SK-N-SH treated with all-trans-retinoic acid at 6 μM for 48 hours (cell line): ENCODE results near the gene ZNF326.

Experiments used
- ATAC-seq: fragments of 200-7000 bp; cut with Tn5 transposase; 3 replicates; pipeline ENCODE4 v1.9.1; 2020; ENCODE audit warnings: mild to moderate bottlenecking, moderate library complexity
- ARNTL ChIP-seq: fragments of 450-650 bp; formaldehyde crosslinking; IDR thresholded peaks from 2 replicates; pipeline ENCODE4 v1.5.0; 2020; ENCODE audit warnings: low read depth, mild to moderate bottlenecking, moderate library complexity, borderline replicate concordance
- BACH2 ChIP-seq: fragments of 250-450 bp; sonication (Bioruptor Pico); IDR thresholded peaks from 2 replicates; pipeline ENCODE4 v1.9.0; 2021; ENCODE audit warnings: mild to moderate bottlenecking, borderline replicate concordance
- CSDC2 ChIP-seq: fragments of 250-450 bp; sonication (Bioruptor Pico); IDR thresholded peaks from 2 replicates; pipeline ENCODE4 v1.5.0; 2020; ENCODE audit warnings: mild to moderate bottlenecking, moderate library complexity
- CSRNP3 ChIP-seq: fragments of 250-450 bp; sonication (Bioruptor Pico); IDR thresholded peaks from 2 replicates; pipeline ENCODE4 v1.5.1; 2021; ENCODE audit warnings: mild to moderate bottlenecking, moderate library complexity
- ESRRG ChIP-seq: fragments of 250-450 bp; sonication (Bioruptor Pico); IDR thresholded peaks from 2 replicates; pipeline ENCODE4 v1.6.1; 2021; ENCODE audit warnings: mild to moderate bottlenecking
- GLIS3 ChIP-seq: fragments of 250-450 bp; sonication (Bioruptor Pico); IDR thresholded peaks from 2 replicates; pipeline ENCODE4 v1.5.0; 2020; ENCODE audit warnings: mild to moderate bottlenecking, moderate library complexity
- ISL1 ChIP-seq: fragments of 250-450 bp; sonication (Bioruptor Pico); IDR thresholded peaks from 2 replicates; pipeline ENCODE4 v2.1.2; 2022; ENCODE audit warnings: mild to moderate bottlenecking, moderate library complexity
- OSR1 ChIP-seq: fragments of 250-450 bp; sonication (Bioruptor Pico); IDR thresholded peaks from 2 replicates; pipeline ENCODE4 v1.8.0; 2022; ENCODE audit warnings: moderate library complexity, mild to moderate bottlenecking, inconsistent platforms
- PATZ1 ChIP-seq: fragments of 250-450 bp; sonication (Bioruptor Pico); IDR thresholded peaks from 2 replicates; pipeline ENCODE4 v1.8.0; 2020; ENCODE audit warnings: mild to moderate bottlenecking, moderate library complexity, borderline replicate concordance
- POU6F1 ChIP-seq: fragments of 250-450 bp; sonication (Bioruptor Pico); IDR thresholded peaks from 2 replicates; pipeline ENCODE4 v1.8.0; 2021; ENCODE audit warnings: low read depth, mild to moderate bottlenecking, moderate library complexity, borderline replicate concordance
- RARB ChIP-seq: fragments of 250-450 bp; sonication (Bioruptor Pico); IDR thresholded peaks from 2 replicates; pipeline ENCODE4 v1.8.0; 2021; ENCODE audit warnings: mild to moderate bottlenecking, moderate library complexity
- SNAI2 ChIP-seq: fragments of 250-450 bp; sonication (Bioruptor Pico); IDR thresholded peaks from 2 replicates; pipeline ENCODE4 v1.5.0; 2020; ENCODE audit warnings: mild to moderate bottlenecking, moderate library complexity
- TCF4 ChIP-seq: fragments of 250-450 bp; sonication (Bioruptor Pico); IDR thresholded peaks from 2 replicates; pipeline ENCODE4 v1.8.0; 2021; ENCODE audit warnings: mild to moderate bottlenecking, moderate library complexity, borderline replicate concordance
- TOX ChIP-seq: fragments of 250-450 bp; sonication (Bioruptor Pico); IDR thresholded peaks from 2 replicates; pipeline ENCODE4 v1.8.0; 2021; ENCODE audit warnings: mild to moderate bottlenecking, moderate library complexity, borderline replicate concordance
- ZC3H10 ChIP-seq: fragments of 250-450 bp; sonication (Bioruptor Pico); IDR thresholded peaks from 2 replicates; pipeline ENCODE4 v1.5.1; 2021; ENCODE audit warnings: mild to moderate bottlenecking, moderate library complexity
- ZFP3 ChIP-seq: fragments of 250-450 bp; sonication (Bioruptor Pico); IDR thresholded peaks from 2 replicates; pipeline ENCODE4 v1.5.0; 2020; ENCODE audit warnings: mild to moderate bottlenecking, moderate library complexity
- ZFP30 ChIP-seq: fragments of 450-650 bp; formaldehyde crosslinking; IDR thresholded peaks from 2 replicates; pipeline ENCODE4 v1.5.0; 2022; ENCODE audit warnings: mild to moderate bottlenecking, moderate library complexity
- ZNF565 ChIP-seq: fragments of 450-650 bp; formaldehyde crosslinking; conservative IDR thresholded peaks from 2 replicates; pipeline ENCODE4 v1.5.0; 2020; ENCODE audit warnings: low read depth, mild to moderate bottlenecking, moderate library complexity
- ZNF8 ChIP-seq: fragments of 450-650 bp; formaldehyde crosslinking; IDR thresholded peaks from 2 replicates; pipeline ENCODE4 v1.5.0; 2020; ENCODE audit warnings: mild to moderate bottlenecking, moderate library complexity
- TF ChIP-seq, protein P1 (sequence below): fragments of 250-450 bp; sonication (Bioruptor Pico); IDR thresholded peaks from 2 replicates; pipeline ENCODE4 v1.5.0; 2020; ENCODE audit warnings: mild to moderate bottlenecking, moderate library complexity
- TF ChIP-seq, protein P2 (sequence below): fragments of 250-450 bp; sonication (Bioruptor Pico); IDR thresholded peaks from 2 replicates; pipeline ENCODE4 v1.5.1; 2020; ENCODE audit warnings: low read depth, mild to moderate bottlenecking, moderate library complexity

Gene ZNF326

DNA sequence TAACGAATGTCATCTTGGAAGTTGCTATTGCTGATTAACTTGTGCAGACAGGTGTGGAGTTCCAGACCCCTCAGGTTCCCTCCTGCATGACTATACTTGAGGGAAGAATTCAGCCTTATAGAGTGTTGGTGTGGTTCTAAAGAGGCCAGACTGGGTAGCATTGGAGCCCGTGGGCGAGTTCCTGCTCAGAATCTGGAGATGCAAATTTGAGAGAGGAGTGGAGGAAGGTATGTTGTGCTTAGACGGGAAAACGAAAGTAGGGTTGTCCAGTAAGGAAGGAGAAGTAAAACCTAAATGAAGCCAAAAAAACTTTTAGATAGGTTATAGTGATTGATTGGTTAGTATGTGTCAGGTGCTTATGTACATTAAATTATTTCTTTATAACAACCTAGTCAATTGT is 79.2 kb downstream of the ZNF326 start:
- no peak for TF ChIP-seq RARB (CRISPR knock-in tag)
- no peak for TF ChIP-seq BACH2 (CRISPR knock-in tag)
- no peak for TF ChIP-seq TCF4 (CRISPR knock-in tag)
- TF ChIP-seq ZC3H10 (CRISPR knock-in tag), result no peak
- no peak for TF ChIP-seq PATZ1 (CRISPR knock-in tag)
- TF ChIP-seq ESRRG (CRISPR knock-in tag), result no peak
- no peak for TF ChIP-seq ZFP3 (CRISPR knock-in tag)
- ATAC-seq, result no peak; the same call in 2 of the 3 replicates

- TF ChIP-seq ZC3H10 (CRISPR knock-in tag) (no peak), TCF4 (CRISPR knock-in tag) (no peak), ZNF565 (no peak), TOX (CRISPR knock-in tag) (no peak), SNAI2 (CRISPR knock-in tag) (no peak), BACH2 (CRISPR knock-in tag) (no peak), OSR1 (CRISPR knock-in tag) (no peak), PATZ1 (CRISPR knock-in tag) (no peak), ISL1 (no peak), GLIS3 (CRISPR knock-in tag) (no peak), ESRRG (CRISPR knock-in tag) (no peak), ZNF8 (CRISPR knock-in tag) (no peak), CSDC2 (CRISPR knock-in tag) (no peak)
- TF ChIP-seq, protein P1, sequence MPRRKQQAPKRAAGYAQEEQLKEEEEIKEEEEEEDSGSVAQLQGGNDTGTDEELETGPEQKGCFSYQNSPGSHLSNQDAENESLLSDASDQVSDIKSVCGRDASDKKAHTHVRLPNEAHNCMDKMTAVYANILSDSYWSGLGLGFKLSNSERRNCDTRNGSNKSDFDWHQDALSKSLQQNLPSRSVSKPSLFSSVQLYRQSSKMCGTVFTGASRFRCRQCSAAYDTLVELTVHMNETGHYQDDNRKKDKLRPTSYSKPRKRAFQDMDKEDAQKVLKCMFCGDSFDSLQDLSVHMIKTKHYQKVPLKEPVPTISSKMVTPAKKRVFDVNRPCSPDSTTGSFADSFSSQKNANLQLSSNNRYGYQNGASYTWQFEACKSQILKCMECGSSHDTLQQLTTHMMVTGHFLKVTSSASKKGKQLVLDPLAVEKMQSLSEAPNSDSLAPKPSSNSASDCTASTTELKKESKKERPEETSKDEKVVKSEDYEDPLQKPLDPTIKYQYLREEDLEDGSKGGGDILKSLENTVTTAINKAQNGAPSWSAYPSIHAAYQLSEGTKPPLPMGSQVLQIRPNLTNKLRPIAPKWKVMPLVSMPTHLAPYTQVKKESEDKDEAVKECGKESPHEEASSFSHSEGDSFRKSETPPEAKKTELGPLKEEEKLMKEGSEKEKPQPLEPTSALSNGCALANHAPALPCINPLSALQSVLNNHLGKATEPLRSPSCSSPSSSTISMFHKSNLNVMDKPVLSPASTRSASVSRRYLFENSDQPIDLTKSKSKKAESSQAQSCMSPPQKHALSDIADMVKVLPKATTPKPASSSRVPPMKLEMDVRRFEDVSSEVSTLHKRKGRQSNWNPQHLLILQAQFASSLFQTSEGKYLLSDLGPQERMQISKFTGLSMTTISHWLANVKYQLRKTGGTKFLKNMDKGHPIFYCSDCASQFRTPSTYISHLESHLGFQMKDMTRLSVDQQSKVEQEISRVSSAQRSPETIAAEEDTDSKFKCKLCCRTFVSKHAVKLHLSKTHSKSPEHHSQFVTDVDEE (CRISPR knock-in tag), result no peak
- TF ChIP-seq, all 23 proteins: peak for 0
- ATAC-seq, result no peak
Measured at GRCh38 chr1:90074566-90074965, 79.7 kb downstream of the ZNF326 start.

- no peak for ATAC-seq
- no peak for TF ChIP-seq RARB (CRISPR knock-in tag)
- no peak for TF ChIP-seq ZNF8 (CRISPR knock-in tag)
- TF ChIP-seq CSRNP3 (CRISPR knock-in tag), result no peak
- no peak for TF ChIP-seq POU6F1 (CRISPR knock-in tag)
- TF ChIP-seq TCF4 (CRISPR knock-in tag), result no peak
- TF ChIP-seq, protein P2, sequence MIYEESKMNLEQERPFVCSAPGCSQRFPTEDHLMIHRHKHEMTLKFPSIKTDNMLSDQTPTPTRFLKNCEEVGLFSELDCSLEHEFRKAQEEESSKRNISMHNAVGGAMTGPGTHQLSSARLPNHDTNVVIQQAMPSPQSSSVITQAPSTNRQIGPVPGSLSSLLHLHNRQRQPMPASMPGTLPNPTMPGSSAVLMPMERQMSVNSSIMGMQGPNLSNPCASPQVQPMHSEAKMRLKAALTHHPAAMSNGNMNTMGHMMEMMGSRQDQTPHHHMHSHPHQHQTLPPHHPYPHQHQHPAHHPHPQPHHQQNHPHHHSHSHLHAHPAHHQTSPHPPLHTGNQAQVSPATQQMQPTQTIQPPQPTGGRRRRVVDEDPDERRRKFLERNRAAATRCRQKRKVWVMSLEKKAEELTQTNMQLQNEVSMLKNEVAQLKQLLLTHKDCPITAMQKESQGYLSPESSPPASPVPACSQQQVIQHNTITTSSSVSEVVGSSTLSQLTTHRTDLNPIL (CRISPR knock-in tag), result no peak
- TF ChIP-seq ESRRG (CRISPR knock-in tag), result no peak
- no peak for TF ChIP-seq ARNTL (CRISPR knock-in tag)
- TF ChIP-seq ZFP30 (CRISPR knock-in tag), result no peak
- no peak for TF ChIP-seq BACH2 (CRISPR knock-in tag)
- TF ChIP-seq, protein P1 (CRISPR knock-in tag), result no peak
- TF ChIP-seq OSR1 (CRISPR knock-in tag), result no peak
- no peak for TF ChIP-seq ZNF565
- no peak for TF ChIP-seq PATZ1 (CRISPR knock-in tag)
Measured at GRCh38 chr1:90074970-90075391, 80.1 kb downstream of the ZNF326 start.
